H1 (cell line): ENCODE results near the gene CROCC2. TPM values are rescaled to one million over a fixed set of nuclear protein-coding genes. Genes with fewer than 3 reads are reported as not detected.
A peak's percentile ranks its signal among the peaks of the same experiment; 100 is the strongest.

Experiments
- CTCF ChIA-PET: fragments of 300-600 bp; sonication (Branson Sonifier 250); formaldehyde crosslinking; loops from one replicate; lab custom pipeline; 2021; ENCODE audit not compliant: partially characterized antibody; lab: Charles Lee
- POLR2A ChIA-PET: fragments of 300-600 bp; sonication (Branson Sonifier 250); formaldehyde crosslinking; loops from one replicate; lab custom pipeline; 2021; ENCODE audit warnings: inconsistent platforms; ENCODE audit not compliant: partially characterized antibody; lab: Charles Lee
- DNase-seq, 2 experiments: peaks; one replicate each; pipeline versions ENCODE4 v3.0.0 to v3.0.0-alpha.2; 2010 to 2022; ENCODE audit warnings: low spot score in 2 of 2, low read depth in 1 of 2, mixed read lengths in 1 of 2
- FAIRE-seq: peaks from 2 replicates; lab custom pipeline; 2011; peaks lifted over from hg19 to GRCh38; lab: Jason Lieb, UNC
- H2AFZ ChIP-seq: 2 replicates; pipeline ENCODE4 v1.8.1; 2012; ENCODE audit warnings: low read length, inconsistent platforms
- H2AK5ac ChIP-seq: 2 replicates; pipeline ENCODE4 v1.6.1; 2013; ENCODE audit warnings: low read depth, low read length
- H2BK120ac ChIP-seq: replicated peaks from 2 replicates; pipeline ENCODE3; 2013; ENCODE audit warnings: low read depth, low read length, inconsistent platforms
- H2BK12ac ChIP-seq: 2 replicates; pipeline ENCODE4 v1.6.1; 2013; ENCODE audit warnings: low read depth, low read length
- H2BK15ac ChIP-seq: 2 replicates; pipeline ENCODE4 v1.6.1; 2013; ENCODE audit warnings: low read length
- H2BK20ac ChIP-seq: 2 replicates; pipeline ENCODE4 v1.6.1; 2013; ENCODE audit warnings: low read length
- H2BK5ac ChIP-seq: 2 replicates; pipeline ENCODE4 v1.6.1; 2013; ENCODE audit warnings: low read depth, low read length
- H3K14ac ChIP-seq: 2 replicates; pipeline ENCODE4 v1.6.1; 2013; ENCODE audit warnings: inconsistent platforms; ENCODE audit not compliant: insufficient read length
- H3K18ac ChIP-seq: 2 replicates; pipeline ENCODE4 v1.6.1; 2013; ENCODE audit warnings: low read length; ENCODE audit errors: extremely low read depth
- H3K23ac ChIP-seq: 2 replicates; pipeline ENCODE4 v1.6.1; 2013; ENCODE audit warnings: inconsistent platforms; ENCODE audit not compliant: insufficient read length
- H3K23me2 ChIP-seq: 2 replicates; pipeline ENCODE4 v1.6.1; 2013; ENCODE audit warnings: low read depth, low read length
- H3K27ac ChIP-seq: 2 replicates; pipeline ENCODE4 v1.6.1; 2011; ENCODE audit warnings: low read depth, low read length, inconsistent platforms
- H3K27me3 ChIP-seq, 4 experiments: replicated peaks in 1 of 4; 1 replicate in 1 of 4; 2 replicates in 3 of 4; pipeline versions ENCODE4 v1.6.1 to v1.8.1; 2011 to 2013; ENCODE audit warnings: low read length in 3 of 4, mild to moderate bottlenecking in 3 of 4, inconsistent platforms in 2 of 4, mixed read lengths in 2 of 4, moderate library complexity in 1 of 4; ENCODE audit not compliant: control insufficient read depth in 3 of 4, insufficient read depth in 3 of 4; ENCODE audit errors: extremely low read depth in 1 of 4
- H3K36me3 ChIP-seq, 4 experiments: 2 replicates each; pipeline versions ENCODE4 v1.6.1 to v1.8.1; 2011 to 2013; ENCODE audit warnings: mild to moderate bottlenecking in 4 of 4, low read length in 3 of 4, moderate library complexity in 2 of 4, control low read depth in 1 of 4, inconsistent platforms in 1 of 4; ENCODE audit not compliant: insufficient read depth in 4 of 4, control insufficient read depth in 2 of 4
- H3K4ac ChIP-seq: replicated peaks from 2 replicates; pipeline ENCODE3; 2013; ENCODE audit warnings: low read length, low read depth, mixed read lengths, inconsistent platforms; ENCODE audit not compliant: insufficient read length
- H3K4me1 ChIP-seq, 4 experiments: replicated peaks in 1 of 4; 1 replicate in 1 of 4; 2 replicates in 3 of 4; pipeline versions ENCODE4 v1.6.1 to v1.8.1; 2011 to 2013; ENCODE audit warnings: low read length in 3 of 4, inconsistent platforms in 2 of 4, mixed read lengths in 1 of 4; ENCODE audit not compliant: insufficient read depth in 4 of 4, control insufficient read depth in 3 of 4
- H3K4me2 ChIP-seq, 2 experiments: 2 replicates each; pipeline versions ENCODE4 v1.6.1 to v1.8.1; 2011 to 2013; ENCODE audit warnings: low read depth in 2 of 2, low read length in 2 of 2, control low read depth in 1 of 2, inconsistent platforms in 1 of 2, mild to moderate bottlenecking in 1 of 2; ENCODE audit not compliant: insufficient read depth in 1 of 2
- H3K4me3 ChIP-seq, 4 experiments: fragments of 200-600, 300-600 bp in 1 of 4; sonication (generic), shearing (Covaris generic), sonication (Bioruptor Twin) in 1 of 4; 2 replicates each; pipeline versions ENCODE4 v1.5.1 to v1.8.1; 2011 to 2016; ENCODE audit warnings: low read length in 4 of 4, low read depth in 3 of 4, control low read depth in 2 of 4, inconsistent platforms in 2 of 4, mild to moderate bottlenecking in 2 of 4, mixed read lengths in 1 of 4, moderate library complexity in 1 of 4; ENCODE audit not compliant: insufficient read depth in 2 of 4; ENCODE audit errors: extremely low read depth in 1 of 4
- H3K56ac ChIP-seq: replicated peaks from 2 replicates; pipeline ENCODE3; 2013; ENCODE audit warnings: low read depth, mild to moderate bottlenecking, mixed read lengths, low read length, inconsistent platforms; ENCODE audit not compliant: insufficient read length
- H3K79me1 ChIP-seq: 2 replicates; pipeline ENCODE4 v1.6.1; 2013; ENCODE audit warnings: low read depth, low read length, control low read depth
- H3K79me2 ChIP-seq, 2 experiments: 2 replicates each; pipeline versions ENCODE4 v1.6.1 to v1.8.1; 2012 to 2013; ENCODE audit warnings: low read length in 2 of 2, mild to moderate bottlenecking in 2 of 2, inconsistent platforms in 1 of 2; ENCODE audit not compliant: insufficient read depth in 2 of 2, control insufficient read depth in 1 of 2
- H3K9ac ChIP-seq, 4 experiments: replicated peaks in 1 of 4; 1 replicate in 1 of 4; 2 replicates in 3 of 4; pipeline versions ENCODE4 v1.6.1 to v1.8.1; 2011 to 2013; ENCODE audit warnings: low read depth in 3 of 4, low read length in 3 of 4, control low read depth in 2 of 4, mild to moderate bottlenecking in 2 of 4, moderate library complexity in 2 of 4, inconsistent platforms in 1 of 4; ENCODE audit errors: extremely low read depth in 1 of 4
- H3K9me3 ChIP-seq, 2 experiments: 2 replicates each; pipeline versions ENCODE4 v1.6.1 to v1.8.1; 2012 to 2013; ENCODE audit warnings: mild to moderate bottlenecking in 2 of 2, moderate library complexity in 2 of 2, control low read depth in 1 of 2, inconsistent platforms in 1 of 2, low read depth in 1 of 2, low read length in 1 of 2, mixed read lengths in 1 of 2; ENCODE audit not compliant: insufficient read depth in 2 of 2
- H4K20me1 ChIP-seq, 2 experiments: replicated peaks in 1 of 2; 2 replicates each; pipeline versions ENCODE3 to v1.8.1; 2011 to 2013; ENCODE audit warnings: inconsistent platforms in 2 of 2, low read length in 2 of 2, mild to moderate bottlenecking in 1 of 2; ENCODE audit not compliant: insufficient read depth in 2 of 2, control insufficient read depth in 1 of 2
- H4K5ac ChIP-seq: 2 replicates; pipeline ENCODE4 v1.6.1; 2013; ENCODE audit warnings: low read length, low read depth, mixed read lengths, inconsistent platforms; ENCODE audit not compliant: insufficient read length
- H4K8ac ChIP-seq: 2 replicates; pipeline ENCODE4 v1.8.0; 2013; ENCODE audit warnings: mild to moderate bottlenecking, moderate library complexity, low read length, inconsistent platforms; ENCODE audit not compliant: insufficient read depth; ENCODE audit errors: extremely low read depth
- H4K91ac ChIP-seq: replicated peaks from 2 replicates; pipeline ENCODE3; 2013; ENCODE audit warnings: low read length, mixed read lengths, inconsistent platforms; ENCODE audit not compliant: insufficient read length
- BRCA1 ChIP-seq: IDR thresholded peaks from 2 replicates; pipeline ENCODE4 v1.6.1; 2012; ENCODE audit warnings: low read depth, low read length, improper control_type of control experiment
- FOSL1 ChIP-seq: IDR thresholded peaks from 2 replicates; pipeline ENCODE4 v1.6.1; 2011; ENCODE audit warnings: mild to moderate bottlenecking, low read depth, low read length, moderate library complexity; ENCODE audit not compliant: insufficient read depth
- GTF2F1 ChIP-seq: IDR thresholded peaks from 2 replicates; pipeline ENCODE4 v1.6.1; 2012; ENCODE audit warnings: low read depth, low read length, improper control_type of control experiment, borderline replicate concordance
- KDM4A ChIP-seq: IDR thresholded peaks from one replicate; pipeline ENCODE4 v1.7.1; 2012; ENCODE audit warnings: low read depth, mild to moderate bottlenecking, moderate library complexity, low read length, inconsistent platforms; ENCODE audit not compliant: severe bottlenecking
- SAP30 ChIP-seq: fragments of 300-600 bp; sonication (generic); IDR thresholded peaks from 2 replicates; pipeline ENCODE4 v1.7.1; 2012; ENCODE audit warnings: low read length, moderate library complexity, mild to moderate bottlenecking, inconsistent platforms; ENCODE audit not compliant: insufficient read depth, insufficient replicate concordance
- SP1 ChIP-seq: IDR thresholded peaks from 2 replicates; pipeline ENCODE4 v1.6.1; 2011; ENCODE audit warnings: low read depth, low read length
- SUZ12 ChIP-seq: fragments of 200-600 bp; sonication (generic); IDR thresholded peaks from 2 replicates; pipeline ENCODE4 v1.6.1; 2012; ENCODE audit warnings: mild to moderate bottlenecking, inconsistent platforms, low read length, moderate library complexity, mixed read lengths
- TAF1 ChIP-seq: IDR thresholded peaks from 2 replicates; pipeline ENCODE4 v1.6.1; 2011; ENCODE audit warnings: mild to moderate bottlenecking, low read depth, low read length
- TAF7 ChIP-seq: optimal IDR thresholded peaks from 2 replicates; pipeline ENCODE3; 2011; ENCODE audit warnings: low read depth, mild to moderate bottlenecking, inconsistent platforms, low read length, moderate library complexity, borderline replicate concordance
- TBP ChIP-seq: IDR thresholded peaks from 2 replicates; pipeline ENCODE4 v1.6.1; 2011; ENCODE audit warnings: low read depth, low read length, improper control_type of control experiment
- WGBS, 2 experiments: shearing (Covaris generic) in 1 of 2; methylation state at CpG; one replicate each; pipeline versions ENCODE4 v1.1.6 to v1.1.7; 2013 to 2015; ENCODE audit warnings: low lambda C conversion rate in 2 of 2, mixed read lengths in 2 of 2, inconsistent platforms in 1 of 2, low coverage in 1 of 2, missing lambda C conversion rate in 1 of 2; ENCODE audit not compliant: insufficient replicate concordance in 2 of 2, insufficient coverage in 1 of 2, insufficient read length in 1 of 2; ENCODE audit errors: extremely low coverage in 1 of 2, missing lambda C conversion rate in 1 of 2; 5-methylcytosine and 5-hydroxymethylcytosine counted together
- polyA plus RNA-seq, 7 experiments: library from polyadenylated mRNA; depleted of rRNA in 3 of 7; stranded (reverse) in 5 of 7; unstranded in 2 of 7; fragments of >200 nt in 5 of 7; fragments of 200-250 nt in 2 of 7; gene quantifications; 1 replicate in 5 of 7; 2 replicates in 1 of 7; 4 replicates in 1 of 7; pipeline versions ENCODE4 v1.2.1 to v1.2.3, GENCODE V29; 2011 to 2013; ENCODE audit warnings: missing spikeins in 2 of 7, mixed read lengths in 2 of 7
- total RNA-seq: library from RNA; stranded (reverse); fragmentation: NEBNext Ultra II Directional; extraction: Animal tissue kit (Norgen Biotek cat#: 25700); gene quantifications from 2 replicates; pipeline ENCODE4 v1.2.1, GENCODE V29; 2021
- TF ChIP-seq, protein P1 (sequence below): IDR thresholded peaks from 2 replicates; pipeline ENCODE4 v1.6.1; 2012; ENCODE audit warnings: inconsistent platforms

CROCC2 gene
- total and polyA plus RNA-seq, 2 of the 8 experiments (the other 6 are each of a cell fraction or from before 2014, with no cell fraction given): not detected

DNA sequence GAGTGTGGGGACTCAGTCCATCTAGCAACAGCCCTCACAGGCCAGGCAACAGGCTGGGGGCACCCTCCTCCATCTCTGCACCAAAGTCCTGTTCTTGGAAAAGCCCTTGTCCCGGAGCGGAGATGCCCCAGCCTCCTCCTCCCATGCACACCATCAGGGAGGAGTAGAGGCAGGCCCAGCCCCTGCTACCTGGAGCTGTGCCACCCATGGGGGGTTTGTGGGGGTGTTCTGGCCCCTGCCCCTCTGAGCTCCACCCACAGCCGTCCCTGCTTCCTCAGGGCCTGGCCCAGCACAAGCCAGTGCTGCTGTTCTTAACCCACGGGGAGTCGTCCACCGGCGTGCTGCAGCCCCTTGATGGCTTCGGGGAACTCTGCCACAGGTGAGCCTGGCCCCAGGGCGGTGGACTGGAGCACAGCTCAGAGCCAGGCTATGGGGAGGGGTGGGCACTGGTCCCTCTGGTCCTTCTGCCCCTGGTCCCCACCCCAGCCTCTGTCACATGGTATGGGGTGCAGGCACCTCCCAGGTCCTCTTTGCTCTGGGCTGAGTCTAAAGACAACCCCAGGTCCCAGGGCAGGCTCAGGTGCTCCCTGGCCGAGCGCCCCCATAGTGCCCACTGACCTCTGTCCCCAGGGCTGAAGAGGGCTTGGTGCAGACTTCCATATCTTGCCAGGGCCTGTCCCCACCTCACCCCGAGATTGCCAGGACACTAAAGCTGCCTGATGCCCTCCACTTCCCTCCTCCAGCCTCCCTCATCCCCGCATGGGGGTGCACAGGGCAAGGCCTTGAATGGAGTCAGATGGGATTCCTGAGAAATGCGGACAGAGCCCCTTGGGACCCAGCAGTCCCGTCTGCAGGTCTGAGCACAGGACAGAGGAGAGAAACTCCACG lies 34.8 kb upstream of the CROCC2 start:
- no peaks in the 10 kb centered on the region for H3K36me3 ChIP-seq
- H2BK5ac ChIP-seq: no peak overlapping the region
- no peaks in the 10 kb centered on the region for H3K27me3 ChIP-seq
- H3K9ac ChIP-seq: no peak overlapping the region
- no peak overlapping the region for H3K14ac ChIP-seq
- no peak overlapping the region for H3K23ac ChIP-seq
- no peak overlapping the region for H3K18ac ChIP-seq
- DNase-seq (no peak), FAIRE-seq (no peak)
- no peak overlapping the region for H2BK12ac ChIP-seq
- no peak overlapping the region for H4K8ac ChIP-seq
- no peak overlapping the region for H3K27ac ChIP-seq
- H3K23me2 ChIP-seq: no peaks in the 10 kb centered on the region
- H3K4me3 ChIP-seq: no peak overlapping the region
- H4K20me1 ChIP-seq: no peaks in the 10 kb centered on the region
- H2AK5ac ChIP-seq: no peak overlapping the region
- no peaks in the 10 kb centered on the region for H3K79me2 ChIP-seq
- TF ChIP-seq, protein P1, sequence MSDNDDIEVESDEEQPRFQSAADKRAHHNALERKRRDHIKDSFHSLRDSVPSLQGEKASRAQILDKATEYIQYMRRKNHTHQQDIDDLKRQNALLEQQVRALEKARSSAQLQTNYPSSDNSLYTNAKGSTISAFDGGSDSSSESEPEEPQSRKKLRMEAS: no peak
- TF ChIP-seq TAF7: no peak
- TF ChIP-seq SP1: no peak
- TF ChIP-seq TBP: no peak
- no peak for TF ChIP-seq GTF2F1
- no peak for TF ChIP-seq SUZ12
- TF ChIP-seq KDM4A: no peak
- no peak for TF ChIP-seq BRCA1
- TF ChIP-seq SAP30: no peak
- TF ChIP-seq TAF1: no peak
- TF ChIP-seq FOSL1: no peak
- no peaks in the 10 kb centered on the region for H3K9me3 ChIP-seq
- H2BK120ac ChIP-seq: no peak overlapping the region
- 86% methylated on average over 15 of the region's 16 CpGs; no CpG with 5 or more reads in 1 of the 2 experiments for WGBS, 2 experiments
- no peak overlapping the region for H4K91ac ChIP-seq
- H4K5ac ChIP-seq: no peak overlapping the region
- no peak overlapping the region for H3K4me2 ChIP-seq
- H2BK20ac ChIP-seq: no peak overlapping the region
- POLR2A ChIA-PET: no interaction called here
- H3K56ac ChIP-seq: peak overlapping the region; percentile 12
- H3K4ac ChIP-seq: no peak overlapping the region
- CTCF ChIA-PET: interaction anchor here (2.3 kb wide), 1 partner anchor 14 kb away, joined by 9 read pairs; no protein-coding TSS in a partner anchor
- no peaks in the 10 kb centered on the region; a peak in 1 of 7 replicates for H3K4me1 ChIP-seq
- no peak overlapping the region for H2BK15ac ChIP-seq
- H2AFZ ChIP-seq: no peak overlapping the region
- no peaks in the 10 kb centered on the region for H3K79me1 ChIP-seq
